Limb (tissue), 2 donors: ENCODE data around the gene CDH5.
A peak's percentile ranks its signal among the peaks of the same experiment; 100 is the strongest.

Experiments
- DNase-seq, 2 donors: peaks; one replicate each; pipeline ENCODE4 v3.0.0-alpha.2; 2016; ENCODE audit errors: extremely low spot score in 2 of 2

The CDH5 gene

GRCh38 chr16:66354034-66354909 is 12.2 kb upstream of the CDH5 start:
- no peak for DNase-seq

DNA sequence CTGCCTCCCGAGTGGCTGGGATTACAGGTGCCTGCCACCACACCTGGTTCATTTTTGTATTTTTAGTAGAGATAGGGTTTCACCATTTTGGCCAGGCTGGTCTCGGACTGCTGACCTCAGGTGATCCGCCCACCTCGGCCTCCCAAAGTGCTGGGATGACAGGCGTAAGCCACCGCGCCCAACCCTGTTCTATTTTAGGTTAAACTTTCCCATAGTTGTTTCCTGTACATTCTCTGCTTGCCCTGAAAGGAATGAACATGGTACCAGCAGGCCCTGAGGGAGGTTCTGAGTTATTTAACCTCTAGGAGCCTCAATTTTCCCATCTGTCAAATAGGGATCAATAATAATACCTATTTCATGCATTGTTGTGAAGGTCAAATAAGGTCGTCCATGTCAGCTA is 11.0 kb upstream of the CDH5 start:
- DNase-seq: no peak

DNA sequence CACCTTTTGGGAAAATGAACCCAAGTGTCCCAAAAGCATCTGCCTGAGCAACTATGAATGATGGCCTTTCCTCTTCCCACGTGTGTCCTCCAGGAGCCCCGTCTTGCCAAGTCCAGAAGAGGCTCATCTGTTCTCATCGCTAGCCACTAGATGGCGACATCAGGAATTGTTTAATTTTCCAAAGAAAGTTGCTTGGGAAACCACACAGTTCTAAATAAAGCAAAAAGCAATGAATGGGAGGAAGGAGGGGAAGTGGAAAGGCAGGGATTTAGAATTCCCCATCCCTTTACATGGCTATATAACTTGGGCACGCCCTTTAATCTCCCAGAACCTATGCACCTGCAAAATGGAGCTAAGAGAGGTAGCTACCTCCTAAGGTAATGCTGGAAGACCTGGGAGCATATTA is 9.0 kb upstream of the CDH5 start:
- DNase-seq: peak; percentile 71 to 87

GRCh38 chr16:66358231-66358630 is 8.3 kb upstream of the CDH5 start:
- DNase-seq: no peak

- no peak for DNase-seq
These were observed 7.5 kb upstream of the CDH5 start for GRCh38 chr16:66359012-66359411.

DNA sequence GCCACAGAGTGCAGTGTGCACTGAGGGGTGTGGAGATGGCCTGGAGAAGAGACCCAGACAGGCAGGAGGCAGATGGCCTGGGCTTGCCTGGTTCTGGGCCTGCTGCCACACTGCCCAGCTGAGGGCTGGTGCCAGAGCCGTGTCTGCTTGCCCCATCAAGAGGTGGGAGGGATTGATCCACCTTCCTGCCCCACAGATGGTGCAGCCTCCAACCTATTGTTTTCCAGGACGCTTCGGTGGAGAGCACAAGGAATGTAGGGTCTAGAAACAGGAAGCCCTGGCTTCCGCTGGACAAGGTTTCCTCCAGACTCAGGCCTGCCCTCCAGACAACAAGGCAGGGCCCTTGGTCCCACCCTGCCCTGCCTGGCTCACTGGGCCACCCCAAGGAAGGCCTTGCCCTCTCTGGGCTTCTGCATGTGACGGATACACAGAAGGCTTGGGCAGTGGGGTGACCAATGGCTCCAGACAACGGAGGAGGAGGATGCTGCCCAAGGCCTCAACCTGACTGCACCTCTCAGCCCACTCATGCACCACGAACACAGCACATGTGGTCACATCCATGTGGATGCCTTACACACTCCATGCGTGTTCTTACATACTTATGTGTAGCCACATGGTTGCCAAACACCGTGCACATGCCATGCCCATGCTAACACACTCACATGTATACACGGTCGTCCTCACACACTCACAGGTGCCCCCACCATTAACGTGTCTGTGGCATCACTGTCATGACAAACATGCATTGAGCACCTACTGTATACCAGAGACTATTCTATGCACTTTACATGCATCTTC is 6.5 kb upstream of the CDH5 start:
- DNase-seq: no peak

DNA sequence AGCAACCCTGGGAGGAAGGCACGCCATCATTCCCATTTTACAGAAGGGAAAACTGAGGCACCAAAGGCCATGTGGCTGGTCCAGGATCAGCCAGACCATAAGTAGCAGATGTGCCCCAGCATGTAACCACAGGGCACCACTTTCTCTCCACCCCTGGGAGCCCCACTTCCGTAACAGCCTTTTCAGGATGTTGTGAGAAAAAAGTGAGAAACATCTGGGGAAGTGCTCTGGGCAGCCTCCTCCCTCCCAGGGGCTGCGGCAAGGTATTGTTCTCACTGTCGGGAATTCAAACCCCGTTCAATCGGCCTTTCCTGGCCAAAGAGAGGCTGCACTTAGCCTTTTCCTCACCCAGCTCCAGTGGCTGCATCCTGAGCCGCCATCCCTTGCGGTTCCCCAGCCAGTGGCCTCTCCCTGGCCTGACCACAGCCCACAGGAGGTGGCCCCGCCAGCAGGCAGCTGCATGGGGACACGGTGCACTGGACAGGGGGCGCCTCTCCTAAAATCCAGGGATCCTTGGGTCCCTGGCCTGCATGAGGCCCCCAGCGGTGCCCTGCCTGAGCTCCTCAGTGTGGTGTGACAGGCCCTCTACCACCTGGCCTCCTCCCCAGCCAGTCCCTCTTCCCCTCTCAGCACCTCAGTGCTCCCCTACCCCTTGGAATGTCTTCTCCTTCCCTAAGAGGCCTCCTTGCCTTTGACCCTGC is 5.7 kb upstream of the CDH5 start:
- no peak for DNase-seq

GRCh38 chr16:66361604-66362135 is 4.8 kb upstream of the CDH5 start:
- no peak for DNase-seq

- DNase-seq: no peak
These were observed 3.2 kb upstream of the CDH5 start for GRCh38 chr16:66363211-66363777.

GRCh38 chr16:66364117-66364958 is 2.2 kb upstream of the CDH5 start:
- peak; percentile 30 to 60 for DNase-seq

- DNase-seq: no peak
These were observed 1.6 kb upstream of the CDH5 start for GRCh38 chr16:66364959-66365306.

- DNase-seq: peak in 1 of 2 donors; percentile 60
These were observed 840 bp upstream of the CDH5 start for GRCh38 chr16:66365651-66366050.

DNA sequence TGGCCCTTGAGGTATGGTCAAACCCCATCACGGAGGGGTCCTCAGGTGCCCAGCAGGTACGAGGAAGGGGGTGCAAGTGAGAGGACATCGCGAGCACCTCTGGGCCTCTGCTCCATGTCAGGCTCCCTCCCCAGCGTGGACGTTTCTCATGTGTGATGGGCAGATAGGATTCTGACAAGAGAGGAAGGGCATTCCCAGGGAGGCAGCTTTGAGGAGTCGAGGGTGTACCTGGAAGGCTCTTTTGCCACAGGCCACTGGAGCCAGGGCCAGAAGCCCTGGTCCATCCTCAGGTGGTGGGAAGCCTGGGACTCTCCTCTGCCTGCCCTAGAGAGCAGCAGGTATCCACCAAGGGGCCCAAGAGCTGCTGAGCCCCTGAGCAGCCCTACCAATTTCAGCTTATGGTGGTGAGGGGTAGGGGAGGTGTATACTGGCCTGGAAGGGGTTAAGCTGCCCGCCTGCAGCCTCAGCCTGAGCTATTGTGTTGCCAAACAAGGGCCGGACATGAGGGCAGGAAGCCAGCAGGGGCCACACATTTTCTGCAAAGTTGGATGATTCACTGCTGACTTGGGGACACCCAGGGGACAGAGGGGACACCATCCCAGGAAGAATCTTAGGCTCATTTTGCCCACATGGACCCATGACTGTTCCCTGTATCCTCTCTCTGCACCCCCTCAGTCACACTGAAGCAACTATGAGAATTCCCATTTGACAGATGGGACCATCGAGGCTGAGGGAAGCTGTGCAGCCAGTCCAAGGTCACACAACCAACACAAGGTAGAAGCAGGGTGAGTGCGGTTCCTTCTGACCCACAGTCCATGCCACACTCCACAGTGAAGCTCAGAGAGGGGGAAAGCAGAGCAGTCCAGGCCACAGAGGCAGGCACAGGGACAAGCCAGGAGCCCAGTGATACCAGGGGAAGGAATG is 1.7 kb downstream of the CDH5 start:
- DNase-seq: no peak

DNA sequence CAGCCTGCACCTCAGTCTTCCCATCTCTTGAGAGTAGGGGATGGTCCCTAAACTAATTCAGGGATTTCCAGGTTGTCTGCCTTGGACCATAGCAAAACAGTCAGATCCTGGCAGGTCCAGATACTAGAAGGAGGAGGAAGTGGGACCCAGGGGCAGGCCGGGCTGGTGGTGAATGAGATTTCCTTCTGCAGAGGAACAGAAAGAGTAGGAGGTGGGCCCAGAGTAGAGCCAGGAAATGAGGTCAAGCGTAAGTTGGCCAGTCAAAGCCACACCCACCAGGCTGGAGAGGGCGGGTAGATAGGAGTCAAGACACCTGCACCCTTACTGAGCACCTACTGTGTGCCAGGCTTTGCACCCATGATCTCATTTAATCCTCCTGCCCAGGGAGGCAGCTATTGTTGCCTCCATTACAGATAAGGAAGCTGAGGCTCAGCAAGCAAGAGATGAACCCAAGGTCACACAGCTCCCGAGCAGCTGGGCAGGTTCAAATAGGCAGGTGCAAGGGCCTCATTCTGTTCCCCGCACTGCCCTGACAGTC is 2.6 kb downstream of the CDH5 start:
- no peak for DNase-seq

DNA sequence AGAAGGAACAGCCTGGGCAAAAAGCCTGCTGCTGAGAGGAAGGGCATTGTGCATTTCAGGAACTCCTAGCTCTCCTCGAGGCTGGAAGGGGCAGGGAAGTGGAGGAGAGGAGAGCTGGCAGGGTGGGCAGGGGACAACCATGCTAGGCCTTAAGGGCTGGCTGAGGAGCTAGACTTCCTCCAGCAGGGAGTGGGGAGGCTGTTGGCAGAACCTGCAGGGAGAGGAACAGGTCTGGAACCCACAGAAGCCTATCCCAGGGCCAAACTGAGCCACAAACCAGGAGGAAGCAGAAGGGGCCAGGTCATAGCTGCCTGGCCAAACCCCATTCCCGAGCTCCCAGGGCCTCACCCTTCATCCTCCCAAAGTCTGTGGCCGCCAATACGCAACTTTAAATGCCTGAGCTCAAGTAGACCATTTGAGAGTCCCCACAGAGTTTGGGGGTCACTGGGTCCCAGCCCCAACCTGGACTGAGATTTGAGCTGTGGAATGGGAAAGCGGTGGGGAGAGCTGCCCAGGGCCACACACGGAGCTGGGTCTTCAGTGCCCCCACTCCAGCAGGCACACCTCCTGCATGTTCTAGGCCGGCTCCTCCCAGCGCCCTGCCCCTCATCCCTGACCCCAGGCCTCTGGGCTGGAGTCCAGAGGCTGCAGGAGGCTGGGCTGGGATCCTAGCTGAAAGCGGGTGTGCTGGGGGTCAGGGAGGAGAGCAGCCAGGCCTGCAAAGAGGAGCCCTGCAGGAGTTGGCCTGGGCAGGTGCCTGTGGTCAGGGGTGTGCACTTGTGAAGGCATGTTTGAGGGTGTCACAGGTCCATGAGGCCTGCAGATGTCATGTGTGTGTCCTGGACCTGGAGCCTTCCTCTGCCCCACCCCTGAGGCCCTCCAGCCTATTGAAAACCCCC is 4.5 kb downstream of the CDH5 start:
- no peak for DNase-seq

- DNase-seq: no peak
These were observed 5.8 kb downstream of the CDH5 start for GRCh38 chr16:66372078-66372897.

DNA sequence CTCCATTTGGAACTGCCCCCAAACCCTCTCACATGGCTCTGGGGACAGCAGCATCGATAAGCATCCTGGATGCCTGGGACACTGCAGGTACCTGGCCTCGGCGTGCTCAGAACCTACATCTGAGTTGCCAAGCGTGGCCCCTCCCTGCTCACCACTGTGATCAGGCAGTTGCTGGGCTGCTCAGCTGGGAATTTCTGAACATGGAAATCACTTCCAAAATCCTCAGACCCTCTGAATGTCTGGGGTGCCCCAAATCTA is 6.3 kb downstream of the CDH5 start:
- no peak for DNase-seq

DNA sequence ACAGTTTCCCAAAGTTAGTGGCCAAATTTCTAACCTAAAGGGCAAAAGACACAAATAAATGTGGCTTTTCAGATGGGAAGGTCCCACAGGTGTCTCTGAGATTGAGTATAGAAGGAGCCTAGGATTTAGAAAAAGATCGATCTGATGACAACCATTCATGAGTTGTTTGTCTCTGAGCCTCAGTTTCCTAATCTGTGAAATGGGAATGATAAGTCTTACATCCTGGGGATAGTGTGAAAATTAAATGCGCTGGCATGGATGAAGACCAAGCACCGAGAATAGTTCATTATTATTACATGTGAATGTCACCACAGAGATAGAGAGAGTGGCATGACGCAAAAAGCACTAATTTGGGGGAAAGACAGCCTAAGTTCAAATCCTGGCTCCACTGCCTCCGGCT is 7.2 kb downstream of the CDH5 start:
- no peak for DNase-seq
